Stimulated activated CD4-positive, alpha-beta T cell treated with anti-CD3 and anti-CD28 coated beads, Interleukin-4, amount 100 ng/mL, for 24 hours (primary cell): ENCODE results near the gene MRPL11.
A peak's percentile ranks its signal among the peaks of the same experiment; 100 is the strongest.

Experiments
- DNase-seq: peaks from one replicate; pipeline ENCODE4 v3.0.0-alpha.2; 2020

MRPL11 gene

DNA sequence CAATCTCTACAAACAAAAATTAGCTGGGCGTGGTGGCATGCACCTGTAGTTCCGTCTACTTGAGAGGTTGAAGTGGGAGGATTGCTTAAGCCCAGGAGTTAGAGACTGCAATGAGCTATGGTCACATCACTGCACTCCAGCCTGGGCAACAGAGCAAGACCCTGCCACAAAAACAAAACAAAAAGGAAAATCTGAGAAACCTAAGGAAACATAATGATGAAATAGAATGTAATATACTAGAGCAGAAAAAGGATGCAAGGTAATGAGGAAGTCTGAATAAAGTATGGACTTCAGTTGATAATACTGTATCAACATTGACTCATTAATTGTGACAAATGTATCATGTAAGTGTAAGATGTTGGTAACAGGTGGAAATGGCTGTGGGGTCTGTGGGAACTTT is 9.7 kb downstream of the MRPL11 start:
- DNase-seq, result no peak

DNA sequence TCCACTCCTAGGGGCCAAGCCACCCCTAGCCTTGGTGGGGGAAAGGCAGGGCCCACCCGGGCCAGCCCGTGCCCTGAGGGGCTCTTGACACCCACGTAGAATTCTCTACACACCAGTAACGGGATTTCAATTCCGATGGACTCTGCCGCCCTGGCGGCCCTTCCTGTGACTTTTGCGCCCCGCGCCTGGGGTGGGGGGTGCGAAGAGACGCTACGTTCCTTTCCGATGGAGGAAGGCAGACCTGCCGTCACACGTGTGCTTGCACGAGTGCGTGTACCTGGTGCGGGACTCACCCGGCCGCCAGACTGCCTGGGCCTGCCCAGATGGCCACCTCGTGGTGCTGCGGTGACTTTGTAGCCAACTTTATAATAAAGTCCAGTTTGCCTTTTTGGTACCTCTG is 12.3 kb downstream of the MRPL11 start:
- DNase-seq, result no peak

GRCh38 chr11:66421492-66422205 is 17.0 kb downstream of the MRPL11 start:
- DNase-seq, result peak; percentile 89

GRCh38 chr11:66420671-66421476 is 17.8 kb downstream of the MRPL11 start, which contains the start of gene NPAS4:
Gene NPAS4, plus strand, starts transcription at chr11:66421035. Its CDS starts 145 bp downstream, at chr11:66421180.
- DNase-seq, result no peak

- DNase-seq, result no peak
These were observed 18.8 kb downstream of the MRPL11 start for GRCh38 chr11:66419825-66420224.

DNA sequence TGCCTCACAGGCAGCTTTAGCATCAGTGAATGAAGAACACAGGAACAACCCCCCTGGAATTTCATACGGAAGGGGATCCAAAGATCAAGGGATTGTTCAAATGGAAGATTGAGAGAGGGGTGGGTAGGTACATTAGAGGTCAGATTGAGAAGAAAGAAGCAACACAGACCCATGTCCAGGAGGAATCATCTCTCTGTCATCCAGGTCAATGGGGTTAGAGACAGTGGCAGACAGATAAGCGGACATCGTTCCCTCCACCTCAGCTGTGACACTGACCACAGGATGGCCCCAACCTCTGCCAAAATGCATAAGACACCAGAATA is 19.7 kb downstream of the MRPL11 start:
- no peak for DNase-seq

GRCh38 chr11:66418168-66418985 is 20.3 kb downstream of the MRPL11 start:
- peak; percentile 77 for DNase-seq

DNA sequence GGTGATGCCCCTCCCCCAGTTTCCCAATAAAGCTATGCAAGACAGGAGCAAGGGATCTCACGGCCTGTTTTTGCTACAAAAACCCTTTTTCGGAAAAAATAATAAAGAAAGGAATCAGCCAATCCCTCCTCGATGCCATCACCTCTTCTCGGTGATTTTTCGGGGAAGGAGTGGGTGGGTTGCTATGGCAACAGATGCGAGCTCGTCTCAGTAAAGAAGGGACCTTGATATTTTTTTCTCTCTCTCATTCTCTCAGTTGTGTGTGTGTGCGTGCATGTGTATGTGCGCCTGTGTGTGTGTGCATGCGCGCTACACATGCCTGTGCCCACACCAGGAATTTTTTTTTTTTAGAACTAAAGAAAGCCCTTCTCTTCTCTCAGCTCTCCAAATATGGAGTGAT is 21.6 kb downstream of the MRPL11 start:
- DNase-seq, result peak; percentile 47

DNA sequence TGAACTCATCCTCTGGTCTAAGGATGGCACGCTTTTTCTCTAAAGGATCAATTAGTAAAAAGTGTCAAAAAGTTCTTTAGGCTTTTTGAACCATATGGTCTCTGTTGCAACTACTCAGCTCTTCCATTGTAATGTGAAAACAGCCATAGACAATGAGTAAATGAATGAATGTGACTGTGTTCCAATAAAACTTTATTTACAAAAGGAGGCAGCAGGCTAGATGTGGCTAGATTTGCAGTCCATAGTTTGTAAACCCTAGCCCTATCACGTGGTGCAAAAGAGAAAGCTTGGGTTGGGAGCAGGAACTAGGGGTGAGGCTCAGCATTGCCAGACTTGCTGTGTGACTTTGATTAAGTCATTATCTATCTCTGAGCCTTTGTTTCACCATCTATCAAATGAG is 23.2 kb downstream of the MRPL11 start:
- no peak for DNase-seq

GRCh38 chr11:66414120-66414934 is 24.3 kb downstream of the MRPL11 start:
- DNase-seq, result no peak

GRCh38 chr11:66413167-66413566 is 25.5 kb downstream of the MRPL11 start:
- DNase-seq, result no peak

DNA sequence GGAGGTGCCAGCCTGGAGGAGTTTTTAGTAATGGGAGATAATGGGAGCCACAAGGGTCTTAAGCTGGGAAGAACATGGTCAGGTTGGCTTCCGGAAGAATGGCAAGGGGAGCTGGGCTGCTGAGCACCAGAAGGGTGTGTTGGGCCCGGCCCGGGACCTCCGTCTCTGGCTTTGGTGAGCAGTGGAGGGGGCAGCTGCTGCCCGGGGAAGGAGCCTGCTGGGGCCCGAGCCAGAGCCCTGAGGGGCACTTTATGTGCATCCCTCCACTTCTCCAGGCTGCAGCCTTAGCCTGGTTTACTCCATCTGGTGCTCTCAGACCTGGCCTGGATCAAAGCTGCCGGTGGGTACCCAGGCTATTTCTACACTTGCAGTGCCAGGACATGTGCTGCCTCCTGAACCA is 26.5 kb downstream of the MRPL11 start:
- DNase-seq, result no peak

DNA sequence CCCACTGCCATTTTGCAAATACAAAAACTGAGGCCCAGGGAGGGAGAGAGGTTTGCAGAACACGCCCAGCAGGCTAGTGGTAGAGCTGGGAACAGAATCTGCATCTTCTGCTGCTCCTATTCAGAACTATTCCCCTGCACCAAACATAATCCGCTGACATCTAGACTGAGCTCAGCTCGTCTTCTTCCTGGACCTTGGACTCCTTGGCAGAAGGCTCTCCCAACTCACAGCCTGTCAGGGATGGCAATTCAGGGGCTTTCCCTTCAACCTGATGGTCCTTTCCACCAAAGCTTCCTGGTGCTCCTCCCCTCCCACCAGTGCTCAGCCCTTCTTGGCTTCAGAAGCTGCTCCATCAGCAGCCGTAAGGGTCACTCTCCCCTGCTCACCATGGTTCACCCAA is 27.3 kb downstream of the MRPL11 start:
- no peak for DNase-seq

GRCh38 chr11:66410191-66410590 is 28.5 kb downstream of the MRPL11 start:
- DNase-seq, result no peak

- DNase-seq, result no peak
These were observed 29.4 kb downstream of the MRPL11 start for GRCh38 chr11:66409226-66409625.

DNA sequence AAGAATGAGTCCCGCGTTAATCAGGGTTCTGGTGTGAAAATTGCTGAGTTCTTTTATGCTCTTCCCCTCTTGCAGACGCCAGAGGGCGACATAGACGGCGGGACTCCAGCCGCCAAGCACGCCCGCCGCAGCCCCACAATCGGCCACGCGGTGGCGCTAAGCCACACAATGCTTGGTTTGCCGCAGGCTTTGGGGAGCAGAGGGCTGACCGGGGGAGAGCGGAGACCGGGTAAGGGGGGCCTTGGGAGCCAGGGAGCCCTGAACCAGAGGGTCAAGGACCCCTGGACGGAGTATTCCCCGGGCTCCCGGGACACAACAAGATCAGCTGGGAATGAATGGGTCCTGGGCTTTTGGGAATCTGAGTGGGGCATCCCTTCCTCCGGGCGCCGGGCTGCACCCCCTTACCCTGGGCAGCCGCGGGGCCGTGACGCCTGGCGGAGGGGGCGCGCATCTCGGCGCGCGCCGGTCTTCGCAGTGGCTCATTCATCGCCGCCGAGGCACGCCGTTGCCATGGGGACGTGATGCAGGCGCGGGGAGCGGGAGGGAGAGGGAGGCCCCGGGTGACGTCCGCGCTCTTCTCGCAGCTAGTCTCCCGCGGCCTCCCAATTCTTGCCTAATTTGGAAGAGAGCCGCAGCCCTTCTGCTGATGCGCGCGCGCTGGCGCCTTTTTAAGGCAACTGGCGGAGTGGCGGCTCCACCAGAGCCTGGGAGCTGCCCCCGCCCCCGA is 30.0 kb downstream of the MRPL11 start:
- peak; percentile 95 for DNase-seq

DNA sequence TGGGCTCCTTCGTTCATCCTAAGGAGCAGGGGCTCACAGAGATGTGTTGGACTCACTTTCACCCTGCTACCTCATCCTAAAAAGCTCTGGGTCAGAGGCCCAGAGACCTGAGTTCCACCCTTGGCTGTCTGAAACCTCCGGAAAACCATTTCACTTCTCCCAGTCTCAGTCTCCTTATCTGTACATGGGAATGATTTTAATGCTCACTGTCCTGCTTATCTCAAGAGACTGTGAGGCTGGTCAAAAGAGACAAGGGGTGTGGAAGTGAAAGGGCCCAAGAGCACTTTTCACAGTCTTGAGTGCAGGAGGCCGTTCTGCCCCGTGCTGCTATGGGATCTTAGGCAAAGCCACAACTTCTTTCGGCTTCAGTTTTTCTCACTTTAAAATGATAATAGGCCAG is 31.0 kb downstream of the MRPL11 start:
- no peak for DNase-seq

DNA sequence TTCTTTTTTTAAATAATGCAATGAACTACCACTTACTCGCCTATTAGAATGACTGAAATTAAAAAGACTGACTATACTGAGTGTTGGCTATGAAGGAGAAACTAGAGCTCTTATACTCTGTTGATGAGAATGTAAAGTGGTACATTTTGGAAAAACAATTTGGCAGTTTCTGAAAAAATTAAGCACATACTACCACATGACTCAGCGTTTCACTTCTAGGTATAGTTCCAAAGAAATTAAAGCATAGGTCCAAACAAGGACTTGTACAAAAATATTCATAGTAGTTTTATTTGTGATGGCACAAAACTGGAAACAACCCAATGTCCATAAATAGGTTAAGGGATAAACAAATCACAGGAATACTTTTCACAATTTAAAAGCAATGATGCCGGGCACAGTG is 44.7 kb downstream of the MRPL11 start:
- no peak for DNase-seq

DNA sequence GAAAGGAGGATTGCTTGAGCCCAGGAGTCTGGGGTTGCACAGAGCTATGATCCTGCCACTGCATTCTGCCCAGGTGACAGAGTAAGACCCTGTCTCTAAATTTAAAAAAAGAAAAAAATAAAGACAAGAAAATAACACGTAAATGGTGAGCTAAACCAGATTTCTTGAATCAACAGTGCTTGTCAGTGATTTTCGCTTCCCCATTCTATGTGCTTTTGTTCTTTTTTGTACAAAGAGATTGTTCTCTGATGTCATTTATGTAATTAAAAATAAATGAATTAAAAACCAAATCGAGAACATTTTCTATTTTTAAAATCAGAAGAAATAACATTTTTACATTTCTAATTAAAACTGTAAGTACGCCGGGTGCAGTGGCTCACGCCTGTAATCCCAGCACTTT is 47.3 kb downstream of the MRPL11 start:
- DNase-seq, result no peak

DNA sequence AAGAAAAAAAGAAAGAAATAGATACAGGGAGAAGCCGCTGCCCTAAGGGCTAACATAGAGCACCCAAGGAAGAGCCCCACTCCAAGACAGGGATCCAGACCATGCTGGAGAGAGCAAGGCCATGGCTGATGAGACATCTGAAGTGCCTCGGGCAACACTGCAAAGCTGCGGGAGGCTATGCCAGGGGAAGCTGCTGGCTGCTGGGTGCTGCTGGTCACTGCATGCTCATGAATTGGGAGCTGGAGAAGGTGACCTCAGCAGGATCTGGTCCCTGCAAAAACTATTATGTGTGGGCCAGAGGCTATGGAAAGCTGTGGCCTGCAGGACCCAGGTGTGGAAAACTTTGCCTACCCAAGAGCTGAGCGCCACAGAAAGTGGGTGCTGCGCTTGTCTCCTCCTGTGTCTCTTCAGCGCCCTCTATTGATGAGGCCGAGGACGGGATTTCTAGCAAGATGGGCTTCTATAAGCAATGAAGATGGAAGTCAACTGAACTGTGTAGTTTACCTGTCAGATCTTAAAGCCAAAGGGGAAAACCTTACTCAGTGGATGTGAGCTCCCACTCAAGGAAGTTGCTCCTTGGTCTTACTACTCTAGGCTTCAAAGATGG is 49.8 kb downstream of the MRPL11 start:
- DNase-seq, result peak; percentile 76
